BJ (cell line): ENCODE measurements around the gene BROX. TPM values are rescaled to one million over a fixed set of nuclear protein-coding genes. Genes with fewer than 3 reads are reported as not detected.

Experiments
- CTCF ChIA-PET: fragments of 350-600 bp; formaldehyde crosslinking; extraction: SDS; loops from one replicate; lab custom pipeline; 2021; ENCODE audit warnings: antibody characterized with exemption, inconsistent platforms; lab: Yijun Ruan, JAX
- POLR2A ChIA-PET: fragments of 300-600 bp; sonication (Branson Sonifier 250); formaldehyde crosslinking; extraction: SDS; loops from one replicate; lab custom pipeline; 2021; ENCODE audit warnings: antibody characterized with exemption; lab: Charles Lee
- DNase-seq: peaks from one replicate; pipeline ENCODE4 v3.0.0-alpha.2; 2011; ENCODE audit warnings: low read depth
- H3K27me3 ChIP-seq: 2 replicates; pipeline ENCODE4 v1.6.0; 2011; ENCODE audit warnings: low read length; ENCODE audit not compliant: control insufficient read depth, insufficient read depth
- H3K36me3 ChIP-seq: 2 replicates; pipeline ENCODE4 v1.5.1; 2011; ENCODE audit warnings: low read length; ENCODE audit not compliant: control insufficient read depth, insufficient read depth
- H3K4me3 ChIP-seq: 2 replicates; pipeline ENCODE4 v1.5.1; 2011; ENCODE audit warnings: low read depth, mild to moderate bottlenecking, control low read depth, low read length
- polyA plus RNA-seq: library from polyadenylated mRNA; depleted of rRNA; stranded (reverse); fragments of >200 nt; gene quantifications from 2 replicates; pipeline ENCODE4 v1.2.3, GENCODE V29; 2011
- TF ChIP-seq, protein P1 (sequence below): IDR thresholded peaks from 2 replicates; pipeline ENCODE4 v1.5.1; 2011; ENCODE audit warnings: low read depth, mild to moderate bottlenecking, control low read depth, inconsistent platforms, low read length, moderate library complexity; ENCODE audit not compliant: insufficient read depth

The BROX gene
- polyA plus RNA-seq, 1 experiment, result 2.6 TPM

DNA sequence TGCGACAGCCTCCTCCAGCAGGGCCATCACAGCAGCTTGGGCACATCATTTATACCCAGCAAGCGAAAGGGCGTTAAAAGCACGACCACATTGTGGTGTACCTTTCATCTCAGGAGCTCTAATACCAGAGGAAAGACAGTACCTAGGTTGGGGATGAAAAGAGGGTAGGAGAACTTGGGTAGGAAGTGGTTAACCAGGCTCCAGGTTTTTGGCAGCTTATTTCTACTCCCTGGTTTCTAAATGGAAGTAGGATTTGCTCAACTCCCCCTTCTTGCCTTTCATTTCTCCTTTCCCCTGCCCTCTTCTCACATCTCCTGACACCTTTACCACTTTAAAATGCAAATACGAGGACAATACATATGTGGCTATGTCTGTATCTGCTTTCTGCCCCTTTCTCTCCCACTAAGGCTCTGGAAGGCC is 54.8 kb downstream of the BROX start:
- TF ChIP-seq, protein P1, sequence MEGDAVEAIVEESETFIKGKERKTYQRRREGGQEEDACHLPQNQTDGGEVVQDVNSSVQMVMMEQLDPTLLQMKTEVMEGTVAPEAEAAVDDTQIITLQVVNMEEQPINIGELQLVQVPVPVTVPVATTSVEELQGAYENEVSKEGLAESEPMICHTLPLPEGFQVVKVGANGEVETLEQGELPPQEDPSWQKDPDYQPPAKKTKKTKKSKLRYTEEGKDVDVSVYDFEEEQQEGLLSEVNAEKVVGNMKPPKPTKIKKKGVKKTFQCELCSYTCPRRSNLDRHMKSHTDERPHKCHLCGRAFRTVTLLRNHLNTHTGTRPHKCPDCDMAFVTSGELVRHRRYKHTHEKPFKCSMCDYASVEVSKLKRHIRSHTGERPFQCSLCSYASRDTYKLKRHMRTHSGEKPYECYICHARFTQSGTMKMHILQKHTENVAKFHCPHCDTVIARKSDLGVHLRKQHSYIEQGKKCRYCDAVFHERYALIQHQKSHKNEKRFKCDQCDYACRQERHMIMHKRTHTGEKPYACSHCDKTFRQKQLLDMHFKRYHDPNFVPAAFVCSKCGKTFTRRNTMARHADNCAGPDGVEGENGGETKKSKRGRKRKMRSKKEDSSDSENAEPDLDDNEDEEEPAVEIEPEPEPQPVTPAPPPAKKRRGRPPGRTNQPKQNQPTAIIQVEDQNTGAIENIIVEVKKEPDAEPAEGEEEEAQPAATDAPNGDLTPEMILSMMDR, result no peak
- ChIA-PET POLR2A (no interaction called here), CTCF (no interaction called here)
- H3K4me3 ChIP-seq, result no peak overlapping the region
- no peaks in the 10 kb centered on the region for H3K36me3 ChIP-seq
- no peak for DNase-seq
- H3K27me3 ChIP-seq, result no peaks in the 10 kb centered on the region

DNA sequence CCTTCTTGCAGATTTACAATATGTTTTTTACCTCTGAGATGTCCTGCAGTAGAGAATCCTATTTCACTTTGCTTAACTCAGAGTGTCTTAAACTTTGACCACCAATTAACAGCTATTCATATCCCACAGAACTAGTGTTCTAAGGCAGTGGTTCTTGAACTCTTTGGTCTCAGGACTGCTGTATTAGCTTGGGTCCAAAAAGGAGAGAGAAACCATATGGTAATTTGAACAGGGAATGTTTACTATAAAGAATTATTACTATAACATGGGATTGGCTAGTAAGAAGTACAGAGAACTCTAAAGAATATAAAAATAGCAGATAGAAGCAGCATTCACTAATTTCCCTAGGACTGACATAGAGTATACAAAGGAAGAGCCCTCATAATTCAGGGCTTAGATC is 56.2 kb downstream of the BROX start:
- no peak for DNase-seq
- Histone ChIP-seq H3K4me3 (no peak overlapping the region), H3K36me3 (no peaks in the 10 kb centered on the region), H3K27me3 (no peaks in the 10 kb centered on the region)
- ChIA-PET CTCF (interaction anchor here (0.7 to 1.2 kb wide), 3 partner anchors 11 to 321 kb away, joined by 3 to 4 read pairs (median 3); no protein-coding TSS in a partner anchor), POLR2A (no interaction called here)
- TF ChIP-seq, protein P1, result no peak

DNA sequence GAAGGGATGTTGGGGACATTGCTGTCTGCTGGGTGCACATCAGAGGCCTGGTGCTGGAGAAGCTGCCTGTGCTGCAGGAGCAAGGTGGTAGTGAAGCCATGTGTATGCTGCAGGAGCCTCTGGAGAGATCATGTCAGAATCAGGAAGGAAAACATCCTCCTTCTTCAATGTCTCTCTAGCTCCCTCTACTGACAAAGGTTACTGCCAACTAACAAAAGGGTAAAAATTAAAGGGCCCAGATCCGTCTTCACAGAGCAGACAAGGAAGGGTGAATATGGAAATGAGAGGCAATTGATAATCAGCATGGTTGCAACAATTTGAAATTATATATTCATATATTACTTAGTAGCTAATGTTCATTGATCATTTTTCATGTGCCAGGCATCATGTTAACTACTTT is 56.8 kb downstream of the BROX start:
- POLR2A ChIA-PET, result no interaction called here

DNA sequence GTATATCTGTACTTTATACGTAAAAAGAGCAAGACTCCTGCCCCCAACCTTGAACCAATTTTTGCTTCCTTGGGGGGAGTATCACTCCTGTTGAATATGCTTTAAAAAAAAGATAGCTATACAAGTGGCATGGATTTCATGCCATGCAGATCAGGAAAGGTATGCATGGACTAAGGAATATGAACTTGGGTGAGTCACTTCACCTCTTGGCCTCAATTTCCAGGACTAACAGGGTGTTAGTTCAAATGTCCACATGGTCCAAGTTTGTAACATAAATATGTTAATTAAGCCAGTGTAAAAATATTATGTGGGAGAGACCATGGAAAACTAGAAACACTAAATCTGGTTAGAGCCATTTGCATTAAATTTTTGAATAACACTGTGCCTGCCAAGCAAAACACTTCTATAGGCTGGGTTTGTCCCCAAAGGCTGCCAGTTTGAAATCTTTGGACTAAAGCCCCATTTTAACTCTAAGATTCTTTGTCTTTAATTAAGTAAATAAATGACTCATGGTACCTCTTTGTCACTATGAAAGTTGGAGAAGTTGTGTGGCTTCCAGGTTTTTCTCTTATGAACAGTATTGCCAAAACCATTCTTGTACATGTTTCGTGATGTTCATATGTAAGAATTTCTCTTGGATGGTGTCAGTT is 57.7 kb downstream of the BROX start:
- POLR2A ChIA-PET, result no interaction called here

More for the DNA sequence above, 56.8 kb downstream of the BROX start:
- H3K27me3 ChIP-seq, result no peaks in the 10 kb centered on the region
- TF ChIP-seq, protein P1, result no peak
- no peaks in the 10 kb centered on the region for H3K36me3 ChIP-seq
- CTCF ChIA-PET, result interaction anchor here (0.7 to 1.2 kb wide), 2 partner anchors 11 to 15 kb away, joined by 3 to 4 read pairs; no protein-coding TSS in a partner anchor
- DNase-seq, result no peak
- no peak overlapping the region for H3K4me3 ChIP-seq

DNA sequence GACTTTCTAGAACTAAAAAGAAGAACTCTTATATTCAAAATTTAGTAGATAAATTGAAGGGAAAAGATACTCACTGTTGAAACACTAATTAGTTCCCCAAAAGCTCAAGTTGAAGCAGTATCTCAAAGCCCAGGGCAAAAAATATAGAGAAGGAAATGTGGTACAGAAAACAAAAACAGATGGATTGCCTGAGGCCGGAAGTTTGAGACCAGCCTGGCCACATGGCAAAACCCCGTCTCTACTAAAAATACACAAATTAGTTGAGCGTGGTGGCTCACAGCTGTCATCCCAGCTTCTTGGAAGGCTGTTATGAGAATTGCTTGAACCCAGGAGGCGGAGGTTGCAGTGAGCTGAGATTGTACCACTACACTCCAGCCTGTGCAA is 60.6 kb downstream of the BROX start:
- no peak for DNase-seq
- H3K36me3 ChIP-seq, result no peaks in the 10 kb centered on the region
- ChIA-PET POLR2A (no interaction called here), CTCF (interaction anchor here (0.7 kb wide), 2 partner anchors 23 to 350 kb away, joined by 3 read pairs; no protein-coding TSS in a partner anchor)
- no peaks in the 10 kb centered on the region for H3K27me3 ChIP-seq
- TF ChIP-seq, protein P1, result no peak
- H3K4me3 ChIP-seq, result no peak overlapping the region

More for the DNA sequence above, 57.7 kb downstream of the BROX start:
- Histone ChIP-seq H3K36me3 (no peaks in the 10 kb centered on the region), H3K4me3 (no peak overlapping the region), H3K27me3 (no peaks in the 10 kb centered on the region)
- no peak for DNase-seq
- TF ChIP-seq, protein P1, result no peak
- CTCF ChIA-PET, result no interaction called here
